SU-DHL-6 (cell line): ENCODE results near the gene CCR6.
"Not testable (repeated sequence)": the region's sequence is repeated elsewhere in the genome, so short reads cannot be mapped to it uniquely, and the experiment has no call there.

Experiments used
- H2AFZ ChIP-seq: fragments of 200-600 bp; sonication (generic); 2 replicates; pipeline ENCODE4 v1.6.1; 2014; ENCODE audit warnings: low read depth, mild to moderate bottlenecking, moderate library complexity, mixed read lengths, antibody characterized with exemption, low read length; ENCODE audit not compliant: severe bottlenecking
- H3F3A ChIP-seq: fragments of 200-600 bp; shearing (Covaris generic); 2 replicates; pipeline ENCODE4 v1.6.0; 2016; ENCODE audit warnings: antibody characterized with exemption, mild to moderate bottlenecking; ENCODE audit not compliant: insufficient read depth
- H3K27ac ChIP-seq: fragments of 200-600 bp; sonication (generic); 2 replicates; pipeline ENCODE4 v1.5.1; 2016; ENCODE audit warnings: low read depth, mild to moderate bottlenecking, low read length, moderate library complexity, mixed read lengths
- H3K27me3 ChIP-seq: fragments of 200-600 bp; sonication (generic), shearing (Covaris generic); 2 replicates; pipeline ENCODE4 v1.6.0; 2014; ENCODE audit warnings: mild to moderate bottlenecking, low read length
- H3K36me3 ChIP-seq: fragments of 200-600 bp; sonication (generic); 2 replicates; pipeline ENCODE4 v1.6.1; 2014; ENCODE audit warnings: mild to moderate bottlenecking, low read length, mixed read lengths
- H3K4me2 ChIP-seq: fragments of 300-600, 200-600 bp; shearing (Covaris generic), sonication (generic); 2 replicates; pipeline ENCODE4 v1.6.0; 2014; ENCODE audit warnings: low read length, low read depth, mild to moderate bottlenecking; ENCODE audit not compliant: poor library complexity, severe bottlenecking
- H3K4me3 ChIP-seq: fragments of 200-600 bp; sonication (generic); 2 replicates; pipeline ENCODE4 v1.5.1; 2014; ENCODE audit warnings: antibody characterized with exemption, low read length, mild to moderate bottlenecking, mixed read lengths; ENCODE audit not compliant: insufficient read depth, poor library complexity, severe bottlenecking
- H3K79me2 ChIP-seq: fragments of 200-600 bp; sonication (generic); 2 replicates; pipeline ENCODE4 v1.6.1; 2014; ENCODE audit warnings: mild to moderate bottlenecking, low read length, moderate library complexity; ENCODE audit not compliant: insufficient read depth
- H3K9ac ChIP-seq: fragments of 200-600 bp; sonication (generic); 2 replicates; pipeline ENCODE4 v1.7.0; 2014; ENCODE audit warnings: mild to moderate bottlenecking, low read length
- H3K9me2 ChIP-seq: fragments of 200-600 bp; sonication (generic); replicated peaks from 2 replicates; pipeline ENCODE4 v1.6.1; 2014; ENCODE audit warnings: low read length; ENCODE audit not compliant: insufficient read depth
- H3K9me3 ChIP-seq: fragments of 200-600 bp; sonication (generic); 2 replicates; pipeline ENCODE4 v1.6.1; 2014; ENCODE audit warnings: low read length, mixed read lengths; ENCODE audit not compliant: insufficient read depth
- H4K20me1 ChIP-seq: fragments of 200-600 bp; sonication (generic); 2 replicates; pipeline ENCODE4 v1.6.1; 2014; ENCODE audit warnings: low read depth, mild to moderate bottlenecking, antibody characterized with exemption, low read length, moderate library complexity, mixed read lengths
- EZH2phosphoT487 ChIP-seq: fragments of 200-600 bp; sonication (generic), shearing (Covaris generic); conservative IDR thresholded peaks from 2 replicates; pipeline ENCODE4 v1.6.1; 2018; ENCODE audit warnings: mild to moderate bottlenecking, antibody characterized with exemption, low read length, moderate library complexity, mixed read lengths
- TF ChIP-seq, protein P1 (sequence below): fragments of 200-600 bp; sonication (generic); IDR thresholded peaks from one replicate; pipeline ENCODE4 v1.5.1; 2017; ENCODE audit warnings: antibody characterized with exemption, mild to moderate bottlenecking, low read length, moderate library complexity; ENCODE audit not compliant: insufficient read depth, poor library complexity, severe bottlenecking

CCR6 gene

GRCh38 chr6:167165858-167166471 lies 43.1 kb downstream of the CCR6 start:
- Histone ChIP-seq H3K9ac (no peak overlapping the region), H3K27me3 (no peaks in the 10 kb centered on the region), H3K4me3 (no peak overlapping the region), H2AFZ (no peak overlapping the region), H4K20me1 (no peaks in the 10 kb centered on the region), H3K79me2 (no peaks in the 10 kb centered on the region), H3K9me3 (no peaks in the 10 kb centered on the region), H3F3A (no peaks in the 10 kb centered on the region), H3K36me3 (no peaks in the 10 kb centered on the region), H3K4me2 (no peak overlapping the region), H3K9me2 (no peaks in the 10 kb centered on the region), H3K27ac (no peak overlapping the region)
- TF ChIP-seq EZH2phosphoT487 = no peak
- TF ChIP-seq, protein P1, sequence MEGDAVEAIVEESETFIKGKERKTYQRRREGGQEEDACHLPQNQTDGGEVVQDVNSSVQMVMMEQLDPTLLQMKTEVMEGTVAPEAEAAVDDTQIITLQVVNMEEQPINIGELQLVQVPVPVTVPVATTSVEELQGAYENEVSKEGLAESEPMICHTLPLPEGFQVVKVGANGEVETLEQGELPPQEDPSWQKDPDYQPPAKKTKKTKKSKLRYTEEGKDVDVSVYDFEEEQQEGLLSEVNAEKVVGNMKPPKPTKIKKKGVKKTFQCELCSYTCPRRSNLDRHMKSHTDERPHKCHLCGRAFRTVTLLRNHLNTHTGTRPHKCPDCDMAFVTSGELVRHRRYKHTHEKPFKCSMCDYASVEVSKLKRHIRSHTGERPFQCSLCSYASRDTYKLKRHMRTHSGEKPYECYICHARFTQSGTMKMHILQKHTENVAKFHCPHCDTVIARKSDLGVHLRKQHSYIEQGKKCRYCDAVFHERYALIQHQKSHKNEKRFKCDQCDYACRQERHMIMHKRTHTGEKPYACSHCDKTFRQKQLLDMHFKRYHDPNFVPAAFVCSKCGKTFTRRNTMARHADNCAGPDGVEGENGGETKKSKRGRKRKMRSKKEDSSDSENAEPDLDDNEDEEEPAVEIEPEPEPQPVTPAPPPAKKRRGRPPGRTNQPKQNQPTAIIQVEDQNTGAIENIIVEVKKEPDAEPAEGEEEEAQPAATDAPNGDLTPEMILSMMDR = no peak

DNA sequence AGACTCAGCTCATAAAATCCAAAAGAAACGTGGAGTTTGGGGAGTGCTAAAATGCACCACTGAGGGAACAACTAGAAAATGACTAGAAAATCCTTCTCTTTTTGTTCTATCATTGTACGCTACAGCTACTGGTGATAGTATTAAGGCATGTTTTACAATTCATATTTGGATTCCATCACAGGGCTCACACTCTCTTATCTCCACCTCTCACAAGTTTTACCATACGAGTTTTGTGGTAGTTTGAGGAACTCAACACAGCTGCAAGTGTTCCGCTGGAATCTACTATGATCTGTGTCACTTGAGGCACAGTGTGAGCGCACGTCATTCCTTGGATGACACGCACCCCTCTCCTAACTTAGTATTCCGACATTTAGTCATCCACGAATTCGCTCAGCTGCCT lies 44.8 kb downstream of the CCR6 start:
- not testable (repeated sequence) for H3K9ac ChIP-seq, H3K27me3 ChIP-seq, H3K79me2 ChIP-seq, H3K36me3 ChIP-seq, H4K20me1 ChIP-seq, H3K9me3 ChIP-seq, H3K9me2 ChIP-seq, H2AFZ ChIP-seq, H3K4me3 ChIP-seq, H3K4me2 ChIP-seq, H3F3A ChIP-seq, H3K27ac ChIP-seq

GRCh38 chr6:167168296-167168695 lies 45.4 kb downstream of the CCR6 start:
- not testable (repeated sequence) for H3K9me2 ChIP-seq, H3K27ac ChIP-seq, H3K4me3 ChIP-seq, H3F3A ChIP-seq, H3K27me3 ChIP-seq, H3K79me2 ChIP-seq, H4K20me1 ChIP-seq, H3K36me3 ChIP-seq, H3K4me2 ChIP-seq, H3K9me3 ChIP-seq, H2AFZ ChIP-seq, H3K9ac ChIP-seq

DNA sequence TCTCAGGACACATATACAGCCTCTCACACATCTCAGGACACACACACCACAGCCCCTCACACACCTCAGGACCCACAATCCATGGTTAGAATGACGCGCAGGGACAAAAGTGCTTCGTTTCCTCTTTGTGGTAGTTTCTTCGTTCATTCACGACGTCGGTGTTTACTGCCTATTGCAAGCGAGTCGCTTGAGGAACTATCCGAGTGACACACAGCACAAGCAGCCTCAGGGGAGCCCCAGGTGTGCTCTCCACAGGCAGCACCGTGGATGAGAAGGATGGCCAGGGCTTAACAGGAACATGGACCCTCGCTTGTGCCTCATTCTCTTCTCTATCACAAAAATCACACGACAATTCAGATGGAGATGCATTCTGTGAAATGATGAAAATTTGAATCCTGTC lies 47.0 kb downstream of the CCR6 start:
- H3K9ac ChIP-seq, H3K4me3 ChIP-seq, H3K9me3 ChIP-seq, H4K20me1 ChIP-seq, H2AFZ ChIP-seq, H3K79me2 ChIP-seq, H3K27me3 ChIP-seq, H3F3A ChIP-seq, H3K27ac ChIP-seq, H3K9me2 ChIP-seq, H3K36me3 ChIP-seq, H3K4me2 ChIP-seq: not testable (repeated sequence)

DNA sequence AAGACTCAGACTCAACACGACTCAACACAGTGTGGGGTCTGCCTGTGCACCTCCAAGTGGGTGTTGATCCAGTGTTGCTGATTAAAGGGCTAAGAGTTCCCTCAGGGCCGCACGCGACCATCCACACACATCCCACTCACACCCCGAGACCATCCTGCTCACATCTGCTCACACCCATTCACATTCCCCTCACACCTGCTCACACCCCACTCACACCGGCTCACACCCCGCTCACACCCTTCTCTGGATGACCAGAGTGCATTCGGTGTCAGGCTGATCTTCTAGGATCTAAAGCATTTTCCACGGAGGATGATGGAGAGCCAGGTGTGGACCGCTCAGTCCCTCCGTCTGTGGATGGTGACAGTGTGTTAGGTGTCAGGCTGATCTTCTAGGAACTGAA lies 48.4 kb downstream of the CCR6 start:
- not testable (repeated sequence) for H4K20me1 ChIP-seq, H3K9me3 ChIP-seq, H3K4me2 ChIP-seq, H3K36me3 ChIP-seq, H3K79me2 ChIP-seq, H2AFZ ChIP-seq, H3K9me2 ChIP-seq, H3K27ac ChIP-seq, H3K9ac ChIP-seq, H3K27me3 ChIP-seq, H3K4me3 ChIP-seq, H3F3A ChIP-seq

DNA sequence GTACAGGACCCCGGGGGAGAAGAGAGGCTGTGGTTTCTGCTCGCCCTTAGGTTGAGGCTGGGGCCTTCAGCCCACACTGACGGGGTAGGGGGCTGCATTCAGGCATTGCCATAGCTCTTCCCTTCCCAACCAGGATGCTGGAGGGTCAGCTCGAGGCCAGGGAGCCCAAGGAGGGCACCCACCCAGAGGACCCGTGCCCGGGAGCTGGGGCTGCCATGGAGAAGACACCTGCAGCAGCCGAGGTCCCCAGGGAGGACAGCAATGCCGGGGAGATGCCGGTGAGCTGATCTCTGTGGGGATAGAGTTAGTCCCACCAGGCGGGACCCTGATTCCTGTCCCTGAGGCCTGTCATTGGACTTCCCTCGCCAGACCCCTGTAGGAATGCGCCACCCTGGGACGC lies 49.1 kb downstream of the CCR6 start:
- not testable (repeated sequence) for H3K9me3 ChIP-seq, H3K27ac ChIP-seq, H3K4me3 ChIP-seq, H3K27me3 ChIP-seq, H2AFZ ChIP-seq, H3K4me2 ChIP-seq, H3K9me2 ChIP-seq, H3K36me3 ChIP-seq, H3K9ac ChIP-seq, H4K20me1 ChIP-seq, H3K79me2 ChIP-seq, H3F3A ChIP-seq

DNA sequence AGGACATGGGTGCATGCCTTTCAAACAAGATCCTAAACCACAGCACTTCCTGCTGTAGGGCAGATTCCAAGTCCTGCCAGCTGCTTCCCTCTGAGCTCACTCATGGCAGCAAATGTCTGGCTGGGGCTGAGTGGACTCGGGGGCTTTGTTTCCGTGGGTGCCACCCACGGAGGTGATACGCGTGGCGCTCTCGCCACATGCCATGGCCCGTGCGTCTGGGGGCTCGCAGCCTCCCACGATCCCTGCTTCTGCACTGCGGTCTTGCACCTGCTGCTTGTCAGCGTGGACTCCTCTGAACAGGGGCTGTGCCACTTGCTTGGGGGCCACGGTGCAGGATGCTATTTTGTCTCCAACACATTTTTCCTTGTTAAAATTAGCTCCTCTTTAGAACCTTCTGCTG lies 54.4 kb downstream of the CCR6 start:
- H2AFZ ChIP-seq, H4K20me1 ChIP-seq, H3K27me3 ChIP-seq, H3K9ac ChIP-seq, H3K9me3 ChIP-seq, H3K9me2 ChIP-seq, H3F3A ChIP-seq, H3K79me2 ChIP-seq, H3K4me2 ChIP-seq, H3K4me3 ChIP-seq, H3K27ac ChIP-seq, H3K36me3 ChIP-seq: not testable (repeated sequence)
